ENCODE data around the gene TMEM14A.
"Not testable (repeated sequence)": the region's sequence is repeated elsewhere in the genome, so short reads cannot be mapped to it uniquely, and the experiment has no call there.

Gene TMEM14A

GRCh38 chr6:52694404-52694803 lies 23.5 kb downstream of the TMEM14A start:
- Histone ChIP-seq H3K9me3 (ENCODE audit: control insufficient read depth, insufficient read depth, low read depth, low read length) (no peaks in the 10 kb centered on the region), H3K9ac (ENCODE audit: low read length) (no peak overlapping the region), H3K4me3 (ENCODE audit: low read depth, low read length) (no peak overlapping the region), H3K36me3 (ENCODE audit: control insufficient read depth, insufficient read depth, low read length) (no peaks in the 10 kb centered on the region), H3K27ac (ENCODE audit: low read depth, low read length) (no peak overlapping the region), H3K27me3 (ENCODE audit: control insufficient read depth, insufficient read depth, low read length) (no peaks in the 10 kb centered on the region), H3K4me1 (ENCODE audit: control insufficient read depth, insufficient read depth, low read length) (peaks cover 12% of the 10 kb centered on the region)

DNA sequence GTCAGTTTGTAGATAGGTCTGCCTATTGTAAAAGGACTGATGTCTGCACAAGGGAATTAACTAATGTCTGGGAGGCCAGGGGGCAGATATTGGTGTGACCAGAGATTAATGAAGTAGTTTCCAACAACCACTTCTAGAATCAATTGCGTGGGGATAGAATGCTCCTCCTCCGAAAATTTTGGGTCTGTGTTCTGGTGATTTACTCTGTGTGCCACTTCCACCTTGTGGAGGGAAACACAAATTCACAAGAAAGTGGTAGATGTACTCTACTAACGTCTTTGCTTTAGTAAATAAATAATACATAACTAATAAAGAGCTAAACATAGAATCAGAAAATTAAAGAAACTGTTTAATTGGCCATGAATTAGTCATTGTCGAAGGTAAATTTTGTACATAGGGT lies 25.5 kb downstream of the TMEM14A start:
- Histone ChIP-seq H3K36me3 (ENCODE audit: control insufficient read depth, insufficient read depth, low read length) (no peaks in the 10 kb centered on the region), H3K27me3 (ENCODE audit: control insufficient read depth, insufficient read depth, low read length) (no peaks in the 10 kb centered on the region), H3K4me1 (ENCODE audit: control insufficient read depth, insufficient read depth, low read length) (peaks cover 10% of the 10 kb centered on the region)

DNA sequence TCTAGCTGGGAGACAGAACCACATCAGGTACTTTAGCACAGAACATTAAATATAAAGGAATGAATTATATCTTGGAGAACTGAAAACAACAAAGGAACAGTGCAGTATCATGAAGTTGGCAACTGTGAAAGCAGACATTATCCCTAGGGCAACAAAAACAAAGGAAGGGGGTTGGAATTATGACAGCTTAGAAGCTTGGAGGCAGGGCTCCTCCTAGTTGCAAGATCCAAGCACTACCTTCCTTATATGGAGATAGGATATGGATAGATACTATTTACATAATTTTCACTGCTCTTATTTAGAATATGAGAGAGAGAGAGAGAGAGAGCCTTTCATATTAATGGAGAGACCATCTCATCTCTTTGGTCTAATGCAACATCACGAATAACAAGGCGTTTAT lies 27.0 kb downstream of the TMEM14A start:
- H3K4me1 ChIP-seq (ENCODE audit: control insufficient read depth, insufficient read depth, low read length): peaks cover 4% of the 10 kb centered on the region
- no peak overlapping the region for H3K4me3 ChIP-seq (ENCODE audit: low read depth, low read length)
- H3K9ac ChIP-seq (ENCODE audit: low read length): no peak overlapping the region
- no peaks in the 10 kb centered on the region for H3K9me3 ChIP-seq (ENCODE audit: control insufficient read depth, insufficient read depth, low read depth, low read length)
- H3K27ac ChIP-seq (ENCODE audit: low read depth, low read length): no peak overlapping the region
- H3K27me3 ChIP-seq (ENCODE audit: control insufficient read depth, insufficient read depth, low read length): no peaks in the 10 kb centered on the region
- no peaks in the 10 kb centered on the region for H3K36me3 ChIP-seq (ENCODE audit: control insufficient read depth, insufficient read depth, low read length)

More for the DNA sequence above, 25.5 kb downstream of the TMEM14A start:
- no peak overlapping the region for H3K27ac ChIP-seq (ENCODE audit: low read depth, low read length)
- no peak overlapping the region for H3K9ac ChIP-seq (ENCODE audit: low read length)
- no peaks in the 10 kb centered on the region for H3K9me3 ChIP-seq (ENCODE audit: control insufficient read depth, insufficient read depth, low read depth, low read length)
- no peak overlapping the region for H3K4me3 ChIP-seq (ENCODE audit: low read depth, low read length)

DNA sequence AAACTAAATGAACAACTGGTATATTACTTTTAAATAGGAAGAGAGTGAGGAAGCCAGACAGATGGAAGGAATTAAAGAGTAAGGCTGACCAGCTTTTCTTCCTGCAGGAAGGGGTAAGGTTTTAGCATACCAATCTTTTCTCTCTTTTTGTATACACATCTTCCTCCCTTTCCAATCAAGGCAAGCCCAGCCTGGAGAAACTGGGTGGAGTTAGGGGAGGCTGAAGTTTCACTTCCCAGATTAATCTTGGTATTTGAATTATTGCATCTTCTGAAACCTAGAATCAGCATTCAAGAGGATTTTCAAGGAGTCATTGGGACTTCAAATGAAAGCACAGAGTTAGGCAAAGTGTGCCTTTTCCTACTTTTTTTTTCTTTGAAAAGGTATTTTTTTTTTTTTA lies 33.1 kb downstream of the TMEM14A start:
- no peaks in the 10 kb centered on the region for H3K36me3 ChIP-seq (ENCODE audit: control insufficient read depth, insufficient read depth, low read length)
- no peaks in the 10 kb centered on the region for H3K4me1 ChIP-seq (ENCODE audit: control insufficient read depth, insufficient read depth, low read length)
- H3K4me3 ChIP-seq (ENCODE audit: low read depth, low read length): no peak overlapping the region
- no peak overlapping the region for H3K27ac ChIP-seq (ENCODE audit: low read depth, low read length)
- H3K9me3 ChIP-seq (ENCODE audit: control insufficient read depth, insufficient read depth, low read depth, low read length): peaks cover 18% of the 10 kb centered on the region
- H3K9ac ChIP-seq (ENCODE audit: low read length): no peak overlapping the region
- no peaks in the 10 kb centered on the region for H3K27me3 ChIP-seq (ENCODE audit: control insufficient read depth, insufficient read depth, low read length)

DNA sequence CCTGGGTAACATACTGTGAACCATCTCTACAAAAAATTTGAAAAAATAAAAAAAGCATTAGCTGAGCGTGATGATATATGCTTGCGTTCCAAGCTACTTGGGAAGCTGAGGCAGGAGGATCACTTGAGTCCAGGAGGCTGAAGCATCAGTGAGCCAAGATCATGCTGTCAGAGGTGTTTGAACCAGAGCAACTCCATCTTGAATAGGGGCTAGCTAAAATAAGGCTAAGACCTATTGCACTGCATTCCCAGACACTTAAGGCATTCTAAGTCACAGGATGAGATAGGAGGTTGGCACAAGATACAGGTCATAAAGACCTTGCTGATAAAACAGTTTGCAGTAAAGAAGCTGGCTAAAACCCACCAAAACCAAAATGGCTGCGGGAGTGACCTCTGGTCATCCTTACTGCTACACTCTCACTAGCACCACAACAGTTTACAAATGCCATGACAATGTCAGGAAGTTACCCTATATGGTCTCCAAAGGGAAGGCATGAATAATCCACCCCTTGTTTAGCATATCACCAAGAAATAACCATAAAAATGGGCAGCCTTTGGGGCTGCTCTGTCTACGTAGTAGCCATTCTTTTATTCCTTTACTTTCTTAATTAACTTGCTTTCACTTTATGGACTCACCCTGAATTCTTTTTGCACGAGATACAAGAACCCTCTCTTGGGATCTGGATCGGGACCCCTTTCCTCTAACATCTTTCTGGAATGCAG lies 34.0 kb downstream of the TMEM14A start:
- H3K4me1 ChIP-seq (ENCODE audit: control insufficient read depth, insufficient read depth, low read length); H3K9ac ChIP-seq (ENCODE audit: low read length); H3K4me3 ChIP-seq (ENCODE audit: low read depth, low read length); H3K36me3 ChIP-seq (ENCODE audit: control insufficient read depth, insufficient read depth, low read length); H3K27me3 ChIP-seq (ENCODE audit: control insufficient read depth, insufficient read depth, low read length); H3K27ac ChIP-seq (ENCODE audit: low read depth, low read length): not testable (repeated sequence)
- H3K9me3 ChIP-seq (ENCODE audit: control insufficient read depth, insufficient read depth, low read depth, low read length): peaks cover 18% of the 10 kb centered on the region

- no peak overlapping the region for H3K27ac ChIP-seq (ENCODE audit: low read depth, low read length)
- H3K27me3 ChIP-seq (ENCODE audit: control insufficient read depth, insufficient read depth, low read length): no peaks in the 10 kb centered on the region
- H3K4me1 ChIP-seq (ENCODE audit: control insufficient read depth, insufficient read depth, low read length): no peaks in the 10 kb centered on the region
- H3K4me3 ChIP-seq (ENCODE audit: low read depth, low read length): no peak overlapping the region
- no peak overlapping the region for H3K9ac ChIP-seq (ENCODE audit: low read length)
- no peaks in the 10 kb centered on the region for H3K36me3 ChIP-seq (ENCODE audit: control insufficient read depth, insufficient read depth, low read length)
- H3K9me3 ChIP-seq (ENCODE audit: control insufficient read depth, insufficient read depth, low read depth, low read length): peaks cover 18% of the 10 kb centered on the region
Measured at GRCh38 chr6:52706001-52706400, 35.1 kb downstream of the TMEM14A start.

DNA sequence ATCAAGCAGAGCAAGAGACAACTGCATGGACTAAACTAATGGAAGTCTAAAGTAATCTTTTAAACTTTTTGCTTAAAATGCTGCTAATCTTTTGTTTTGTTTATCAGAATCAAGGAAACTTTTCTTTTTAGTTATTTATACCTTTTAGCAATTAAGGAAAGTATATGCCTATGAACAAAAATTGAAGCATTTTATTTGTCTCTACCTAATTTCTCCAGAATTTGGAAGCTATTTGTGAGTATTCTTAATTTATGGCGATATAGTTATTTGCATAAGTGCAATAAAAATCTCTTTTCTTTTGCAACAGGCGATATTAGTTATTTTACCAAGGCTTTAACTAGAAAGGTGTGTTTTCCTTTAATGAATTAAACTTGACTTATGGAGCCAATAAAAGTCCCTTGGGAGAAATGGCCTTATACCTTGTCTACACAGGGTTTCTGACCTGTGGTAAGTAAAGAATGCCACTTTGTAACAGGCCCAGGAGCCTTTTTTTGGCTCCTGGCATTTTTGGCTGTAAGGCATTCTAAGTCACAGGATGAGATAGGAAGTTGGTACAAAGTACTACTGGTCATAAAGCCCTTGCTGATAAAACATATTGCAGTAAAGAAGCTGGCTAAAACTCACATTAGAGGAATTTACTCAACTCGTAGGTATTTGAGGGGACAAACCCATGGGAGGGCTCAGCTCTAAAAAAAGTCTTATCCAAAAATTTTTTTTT lies 37.2 kb downstream of the TMEM14A start:
- no peaks in the 10 kb centered on the region for H3K4me1 ChIP-seq (ENCODE audit: control insufficient read depth, insufficient read depth, low read length)
- H3K4me3 ChIP-seq (ENCODE audit: low read depth, low read length): no peak overlapping the region
- H3K9me3 ChIP-seq (ENCODE audit: control insufficient read depth, insufficient read depth, low read depth, low read length): peaks cover 18% of the 10 kb centered on the region
- no peaks in the 10 kb centered on the region for H3K27me3 ChIP-seq (ENCODE audit: control insufficient read depth, insufficient read depth, low read length)
- no peak overlapping the region for H3K9ac ChIP-seq (ENCODE audit: low read length)
- H3K36me3 ChIP-seq (ENCODE audit: control insufficient read depth, insufficient read depth, low read length): no peaks in the 10 kb centered on the region
- no peak overlapping the region for H3K27ac ChIP-seq (ENCODE audit: low read depth, low read length)

DNA sequence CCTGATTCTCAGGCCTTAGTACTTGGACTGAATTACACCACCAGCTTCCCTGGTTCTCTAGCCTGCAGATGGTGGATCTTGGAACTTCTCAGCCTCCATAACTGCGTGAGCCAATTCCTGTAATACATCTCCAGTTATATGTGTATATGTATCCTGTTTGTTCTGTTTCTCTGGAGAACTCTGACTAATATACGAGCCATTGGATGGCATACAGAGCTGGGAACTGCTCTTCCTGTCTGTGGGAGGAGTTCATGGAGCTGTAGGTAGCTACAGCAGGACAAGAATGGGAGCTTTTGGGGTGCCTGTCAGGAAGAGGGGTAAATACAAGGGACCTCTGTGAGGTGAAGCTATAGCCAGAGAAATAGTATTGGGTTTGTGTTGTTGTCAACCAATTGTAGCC lies 41.2 kb downstream of the TMEM14A start:
- H3K9me3 ChIP-seq (ENCODE audit: control insufficient read depth, insufficient read depth, low read depth, low read length): peaks cover 13% of the 10 kb centered on the region

DNA sequence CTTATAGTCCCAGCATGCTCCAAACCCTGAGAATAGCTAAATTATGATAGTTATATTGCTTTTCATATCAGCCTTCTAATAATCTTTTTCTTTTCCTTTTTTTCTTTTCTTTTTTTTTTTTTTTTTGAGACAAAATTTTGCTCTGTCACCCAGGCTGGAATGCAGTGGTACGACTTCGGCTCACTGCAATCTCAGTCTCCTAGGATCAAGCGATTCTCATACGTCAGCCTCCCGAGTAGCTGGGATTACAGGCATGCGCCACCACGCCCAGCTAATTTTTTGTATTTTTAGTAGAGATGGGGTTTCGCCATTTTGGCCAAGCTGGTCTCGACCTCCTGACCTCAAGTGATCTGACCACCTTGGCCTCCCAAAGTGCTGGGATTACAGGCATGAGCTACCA lies 43.8 kb downstream of the TMEM14A start:
- not testable (repeated sequence) for H3K27ac ChIP-seq (ENCODE audit: low read depth, low read length); H3K27me3 ChIP-seq (ENCODE audit: control insufficient read depth, insufficient read depth, low read length); H3K4me3 ChIP-seq (ENCODE audit: low read depth, low read length); H3K9ac ChIP-seq (ENCODE audit: low read length); H3K4me1 ChIP-seq (ENCODE audit: control insufficient read depth, insufficient read depth, low read length); H3K36me3 ChIP-seq (ENCODE audit: control insufficient read depth, insufficient read depth, low read length); H3K9me3 ChIP-seq (ENCODE audit: control insufficient read depth, insufficient read depth, low read depth, low read length)

More for the DNA sequence above, 41.2 kb downstream of the TMEM14A start:
- no peaks in the 10 kb centered on the region for H3K36me3 ChIP-seq (ENCODE audit: control insufficient read depth, insufficient read depth, low read length)
- H3K27ac ChIP-seq (ENCODE audit: low read depth, low read length): no peak overlapping the region
- H3K4me1 ChIP-seq (ENCODE audit: control insufficient read depth, insufficient read depth, low read length): no peaks in the 10 kb centered on the region
- no peak overlapping the region for H3K4me3 ChIP-seq (ENCODE audit: low read depth, low read length)
- no peaks in the 10 kb centered on the region for H3K27me3 ChIP-seq (ENCODE audit: control insufficient read depth, insufficient read depth, low read length)
- H3K9ac ChIP-seq (ENCODE audit: low read length): no peak overlapping the region

GRCh38 chr6:52718550-52718949 lies 47.6 kb downstream of the TMEM14A start:
- H3K9me3 ChIP-seq (ENCODE audit: control insufficient read depth, insufficient read depth, low read depth, low read length): no peaks in the 10 kb centered on the region
- no peaks in the 10 kb centered on the region for H3K27me3 ChIP-seq (ENCODE audit: control insufficient read depth, insufficient read depth, low read length)
- no peaks in the 10 kb centered on the region for H3K4me1 ChIP-seq (ENCODE audit: control insufficient read depth, insufficient read depth, low read length)
- H3K9ac ChIP-seq (ENCODE audit: low read length): no peak overlapping the region
- no peak overlapping the region for H3K27ac ChIP-seq (ENCODE audit: low read depth, low read length)
- H3K36me3 ChIP-seq (ENCODE audit: control insufficient read depth, insufficient read depth, low read length): no peaks in the 10 kb centered on the region
- H3K4me3 ChIP-seq (ENCODE audit: low read depth, low read length): no peak overlapping the region

DNA sequence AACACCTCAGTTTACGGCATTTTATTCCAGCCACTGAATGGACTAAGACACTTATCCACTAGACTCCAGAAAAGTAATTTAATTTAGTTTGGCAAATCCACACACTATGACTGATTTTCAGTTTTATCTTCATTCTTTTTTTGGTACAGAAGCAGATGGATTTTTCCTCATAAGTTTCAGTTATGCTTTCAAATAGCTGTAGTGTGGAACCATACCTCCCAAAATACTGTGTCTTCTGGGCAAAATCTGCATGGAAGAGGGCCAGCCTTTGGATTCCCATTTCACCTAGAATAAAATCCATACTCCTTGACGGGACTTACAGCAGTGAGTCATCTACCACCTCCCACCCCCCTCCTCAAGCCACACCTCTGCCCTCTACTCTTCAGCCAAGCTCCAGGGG lies 49.4 kb downstream of the TMEM14A start:
- H3K9ac ChIP-seq (ENCODE audit: low read length): no peak overlapping the region

More for the DNA sequence above, 49.4 kb downstream of the TMEM14A start:
- no peak overlapping the region for H3K27ac ChIP-seq (ENCODE audit: low read depth, low read length)
- H3K27me3 ChIP-seq (ENCODE audit: control insufficient read depth, insufficient read depth, low read length): no peaks in the 10 kb centered on the region
- no peak overlapping the region for H3K4me3 ChIP-seq (ENCODE audit: low read depth, low read length)
- H3K4me1 ChIP-seq (ENCODE audit: control insufficient read depth, insufficient read depth, low read length): peaks cover 4% of the 10 kb centered on the region; the same call in 1 of the 2 replicates
- no peaks in the 10 kb centered on the region for H3K36me3 ChIP-seq (ENCODE audit: control insufficient read depth, insufficient read depth, low read length)
- H3K9me3 ChIP-seq (ENCODE audit: control insufficient read depth, insufficient read depth, low read depth, low read length): no peaks in the 10 kb centered on the region
